NT2/D1 (cell line): ENCODE results near the gene ABAT.
A peak's percentile ranks its signal among the peaks of the same experiment; 100 is the strongest.
"Not testable (repeated sequence)": the region's sequence is repeated elsewhere in the genome, so short reads cannot be mapped to it uniquely, and the experiment has no call there.

Experiments used
- DNase-seq: peaks from one replicate; pipeline ENCODE4 v3.0.0-alpha.2; 2011; ENCODE audit warnings: low read depth, low spot score
- H3K27me3 ChIP-seq: 2 replicates; pipeline ENCODE4 v1.6.0; 2011; ENCODE audit warnings: mild to moderate bottlenecking; ENCODE audit not compliant: insufficient read length, insufficient read depth
- H3K36me3 ChIP-seq: 2 replicates; pipeline ENCODE4 v1.6.1; 2011; ENCODE audit warnings: mild to moderate bottlenecking, low read length, mixed read lengths; ENCODE audit not compliant: insufficient read depth, insufficient read length
- H3K4me1 ChIP-seq: 2 replicates; pipeline ENCODE4 v1.5.1; 2011; ENCODE audit not compliant: insufficient read depth, insufficient read length
- H3K4me3 ChIP-seq: 2 replicates; pipeline ENCODE4 v1.5.1; 2011; ENCODE audit warnings: low read depth; ENCODE audit not compliant: insufficient read length
- H3K9ac ChIP-seq: 2 replicates; pipeline ENCODE4 v1.6.0; 2011; ENCODE audit warnings: low read depth; ENCODE audit not compliant: insufficient read length
- H3K9me3 ChIP-seq: 2 replicates; pipeline ENCODE4 v1.5.1; 2011; ENCODE audit warnings: mild to moderate bottlenecking, low read length; ENCODE audit not compliant: insufficient read depth
- SUZ12 ChIP-seq: IDR thresholded peaks from 2 replicates; pipeline ENCODE4 v1.6.1; 2011; ENCODE audit not compliant: insufficient read length, insufficient read depth; ENCODE audit errors: extremely low read depth
- YY1 ChIP-seq: IDR thresholded peaks from 2 replicates; pipeline ENCODE4 v1.6.1; 2011; ENCODE audit not compliant: insufficient read length, insufficient read depth
- ZNF274 ChIP-seq: IDR thresholded peaks from 2 replicates; pipeline ENCODE4 v1.6.1; 2011; ENCODE audit warnings: mild to moderate bottlenecking, low read depth, low read length

The ABAT gene

DNA sequence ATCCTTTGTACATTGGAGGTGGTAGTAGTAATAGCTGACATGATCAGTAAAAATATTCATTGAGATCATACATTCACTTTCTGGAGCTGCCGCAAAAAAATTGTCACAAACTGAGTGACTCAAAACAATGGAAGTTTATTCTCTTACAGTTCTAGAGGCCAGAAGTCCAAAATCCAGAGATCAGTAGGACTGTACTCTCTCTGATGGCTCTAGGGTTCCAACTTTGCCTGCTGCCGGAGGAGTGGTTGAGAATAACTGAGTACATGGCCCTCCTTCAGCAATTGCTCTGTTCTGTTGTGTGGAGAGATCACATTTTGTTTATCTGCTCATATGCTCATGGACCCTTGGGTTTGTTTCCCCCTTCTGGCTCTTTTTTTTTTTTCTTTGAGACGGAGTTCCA lies 23.5 kb downstream of the ABAT start:
- Histone ChIP-seq H3K36me3 (no peaks in the 10 kb centered on the region), H3K4me1 (peaks cover 2% of the 10 kb centered on the region), H3K27me3 (no peaks in the 10 kb centered on the region), H3K9me3 (no peaks in the 10 kb centered on the region), H3K4me3 (no peak overlapping the region), H3K9ac (no peak overlapping the region)
- no peak for DNase-seq
- TF ChIP-seq YY1, result no peak
- no peak for TF ChIP-seq SUZ12
- no peak for TF ChIP-seq ZNF274

DNA sequence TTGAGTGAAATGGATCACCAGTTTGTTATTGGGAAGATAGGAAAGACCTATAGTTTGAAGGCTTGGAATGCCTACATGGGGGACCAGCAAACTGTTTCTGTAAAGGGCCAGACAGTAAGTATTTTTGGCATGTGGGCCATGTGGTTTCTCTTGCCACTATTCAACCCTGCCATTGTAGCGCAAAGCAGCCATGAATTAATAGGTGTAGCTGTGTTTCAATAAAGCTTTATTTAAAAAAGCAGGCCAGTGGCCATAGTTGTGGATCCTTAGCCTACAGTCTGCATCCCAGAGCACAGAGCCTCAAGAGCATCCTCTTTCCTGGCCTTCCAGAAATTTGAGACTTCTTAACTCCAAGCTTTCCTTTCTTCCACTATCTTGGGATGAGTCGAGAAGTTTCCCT lies 29.3 kb downstream of the ABAT start:
- no peak for DNase-seq
- no peaks in the 10 kb centered on the region for H3K27me3 ChIP-seq
- H3K4me3 ChIP-seq, result no peak overlapping the region
- no peak for TF ChIP-seq YY1
- TF ChIP-seq SUZ12, result no peak
- TF ChIP-seq ZNF274, result no peak
- H3K9me3 ChIP-seq, result no peaks in the 10 kb centered on the region
- no peaks in the 10 kb centered on the region for H3K36me3 ChIP-seq
- H3K9ac ChIP-seq, result no peak overlapping the region
- no peaks in the 10 kb centered on the region for H3K4me1 ChIP-seq

DNA sequence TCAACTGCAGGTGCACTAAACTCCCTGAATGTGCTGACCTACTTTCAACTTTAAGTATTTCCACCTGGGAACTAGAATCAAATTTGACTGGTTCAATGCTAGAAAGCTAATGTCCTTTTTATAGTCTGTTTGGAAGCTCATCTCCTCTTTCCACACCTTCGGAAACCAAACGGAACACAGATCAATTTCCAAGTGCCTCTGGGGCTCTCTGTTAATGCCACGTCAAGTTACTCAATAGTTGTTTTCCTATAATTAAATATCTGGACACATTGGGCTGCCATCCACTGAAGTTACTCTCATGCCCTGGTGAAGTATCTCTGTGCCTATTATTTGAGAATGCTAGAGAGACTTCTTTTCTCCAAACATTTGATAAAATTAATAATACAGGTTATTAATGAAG lies 29.7 kb downstream of the ABAT start:
- TF ChIP-seq ZNF274, result no peak
- no peak for TF ChIP-seq SUZ12
- TF ChIP-seq YY1, result no peak
- Histone ChIP-seq H3K9ac (no peak overlapping the region), H3K36me3 (no peaks in the 10 kb centered on the region), H3K9me3 (no peaks in the 10 kb centered on the region), H3K4me1 (no peaks in the 10 kb centered on the region), H3K27me3 (no peaks in the 10 kb centered on the region), H3K4me3 (no peak overlapping the region)
- DNase-seq, result no peak

DNA sequence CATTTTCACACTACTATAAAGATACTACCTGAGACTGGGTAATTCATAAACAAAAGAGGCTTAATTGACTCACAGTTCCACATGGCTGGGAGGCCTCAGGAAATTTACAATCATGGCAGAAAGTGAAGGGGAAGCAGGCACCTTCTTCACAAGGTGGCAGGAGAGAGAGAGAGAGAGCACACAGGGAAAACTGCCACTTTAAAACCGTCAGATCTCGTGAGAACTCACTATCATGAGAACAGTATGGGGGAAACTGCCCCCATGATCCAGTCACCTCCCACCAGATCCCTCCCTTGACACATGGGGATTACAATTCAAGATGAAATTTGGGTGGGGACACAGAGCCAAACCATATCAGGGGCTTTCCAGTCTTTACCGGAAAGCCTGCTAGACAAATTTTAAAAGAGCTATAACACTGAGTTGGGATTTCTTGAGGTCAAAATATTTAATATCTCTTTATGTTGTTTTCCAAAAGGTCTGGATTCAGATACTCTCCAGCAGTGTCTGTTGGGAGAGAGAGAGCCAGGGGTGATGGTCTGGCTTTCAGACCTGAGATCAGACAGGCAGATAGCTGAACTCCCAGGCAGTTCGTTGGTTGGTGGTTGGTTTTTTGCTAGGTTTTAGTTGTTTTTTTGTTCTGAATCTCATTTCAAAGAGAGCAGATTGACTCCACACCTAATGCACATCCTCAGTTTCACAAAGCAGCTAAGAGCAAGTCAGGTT lies 30.8 kb downstream of the ABAT start:
- H3K4me1 ChIP-seq, H3K36me3 ChIP-seq, DNase-seq, H3K27me3 ChIP-seq, H3K9ac ChIP-seq, H3K4me3 ChIP-seq, H3K9me3 ChIP-seq: not testable (repeated sequence)

DNA sequence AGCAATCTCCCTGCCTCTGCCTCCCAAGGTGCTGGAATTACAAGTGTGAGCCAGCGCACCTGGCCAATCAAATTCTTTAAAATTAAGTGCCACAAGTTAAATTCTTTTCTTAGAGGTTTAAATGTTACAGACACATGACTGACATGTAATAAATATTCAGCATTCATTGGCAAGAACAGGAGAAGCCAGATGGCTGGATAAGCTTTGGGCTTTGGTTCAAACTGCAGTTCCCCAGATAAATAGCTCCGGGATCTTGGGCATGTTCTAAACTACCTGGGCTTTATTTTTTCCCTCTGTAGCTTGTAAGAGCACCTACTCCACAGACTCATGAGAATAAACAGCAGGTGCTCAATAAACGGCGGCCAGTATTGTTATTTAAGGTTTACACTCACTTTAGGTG lies 34.1 kb downstream of the ABAT start:
- no peak for DNase-seq
- no peaks in the 10 kb centered on the region for H3K36me3 ChIP-seq
- H3K9me3 ChIP-seq, result no peaks in the 10 kb centered on the region
- TF ChIP-seq SUZ12 (no peak), ZNF274 (no peak), YY1 (no peak)
- H3K4me1 ChIP-seq, result peaks cover 2% of the 10 kb centered on the region
- H3K9ac ChIP-seq, result no peak overlapping the region
- H3K27me3 ChIP-seq, result peaks cover 2% of the 10 kb centered on the region
- H3K4me3 ChIP-seq, result no peak overlapping the region

DNA sequence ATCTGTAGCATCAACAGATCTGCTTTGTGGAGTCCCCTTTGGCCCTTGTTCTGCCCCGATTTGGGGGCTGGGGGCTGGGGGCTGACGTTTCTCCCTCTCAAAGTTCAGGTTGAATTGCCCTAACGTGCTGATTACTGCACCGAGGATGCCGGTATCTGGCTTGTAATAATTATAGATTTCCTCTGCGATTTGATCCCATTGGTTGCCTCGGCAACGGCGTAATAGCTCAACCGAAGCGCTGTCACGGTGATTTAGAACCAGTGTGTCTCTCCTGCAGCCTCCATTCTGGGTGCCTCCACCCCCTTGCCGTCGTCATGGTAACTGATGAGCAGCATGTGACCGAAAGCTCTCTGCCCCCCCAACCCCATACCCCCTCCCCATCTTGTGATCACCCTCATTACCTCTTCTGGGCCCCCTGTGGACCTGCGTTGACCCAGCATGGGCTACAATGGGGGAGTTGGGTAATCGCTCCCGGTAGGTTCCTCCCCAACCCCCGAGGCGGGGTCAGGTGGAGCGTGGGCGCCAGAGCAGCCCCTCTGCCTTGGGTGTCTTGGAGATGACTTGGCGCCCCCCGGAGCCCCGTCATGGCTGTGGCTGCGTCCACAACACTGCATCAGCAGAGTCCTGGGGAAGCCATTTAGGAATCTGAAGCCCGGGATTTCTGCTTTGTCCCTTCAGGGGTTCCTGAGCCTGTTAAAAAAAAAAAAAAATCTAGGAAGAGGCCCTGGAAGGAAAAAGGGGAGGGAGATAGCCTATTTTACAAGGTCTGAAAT lies 38.4 kb downstream of the ABAT start:
- H3K9me3 ChIP-seq, result peaks cover 4% of the 10 kb centered on the region; the same call in 1 of the 2 replicates
- H3K4me3 ChIP-seq, result no peak overlapping the region
- peaks cover 3% of the 10 kb centered on the region for H3K4me1 ChIP-seq
- no peak overlapping the region for H3K9ac ChIP-seq
- TF ChIP-seq ZNF274, result no peak
- TF ChIP-seq SUZ12, result no peak
- no peak for TF ChIP-seq YY1
- peak; percentile 33 for DNase-seq
- peaks cover 2% of the 10 kb centered on the region for H3K27me3 ChIP-seq
- H3K36me3 ChIP-seq, result no peaks in the 10 kb centered on the region

DNA sequence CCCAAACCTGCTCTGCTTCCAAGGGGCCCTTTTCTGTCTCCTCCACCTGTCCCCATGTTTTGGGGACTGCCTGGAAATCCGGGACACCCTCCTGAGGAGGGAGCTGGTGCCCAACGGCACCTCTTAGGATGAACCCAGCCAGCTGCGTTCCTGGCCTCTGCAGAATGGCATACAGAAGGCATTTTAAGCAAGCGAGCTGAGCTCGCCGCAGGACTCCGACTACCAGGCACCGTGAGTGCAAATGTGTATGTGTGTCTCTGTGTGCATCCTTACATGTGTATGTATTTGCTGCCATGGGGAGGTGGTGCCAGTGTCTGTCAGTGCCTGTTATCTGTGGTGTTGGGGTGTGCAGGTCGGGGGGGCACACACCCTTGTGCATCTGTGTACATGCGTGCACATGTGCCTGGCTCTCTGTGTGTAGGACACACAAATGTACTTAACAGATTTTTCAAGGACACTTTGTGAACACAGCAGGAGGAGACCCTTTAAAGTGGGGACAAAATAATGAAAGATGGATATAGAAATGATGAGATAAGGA lies 39.3 kb downstream of the ABAT start:
- H3K9me3 ChIP-seq, result peaks cover 4% of the 10 kb centered on the region; the same call in 1 of the 2 replicates
- H3K27me3 ChIP-seq, result peaks cover 2% of the 10 kb centered on the region
- no peak overlapping the region for H3K4me3 ChIP-seq
- no peaks in the 10 kb centered on the region for H3K36me3 ChIP-seq
- no peak overlapping the region for H3K9ac ChIP-seq
- H3K4me1 ChIP-seq, result peaks cover 3% of the 10 kb centered on the region
- no peak for DNase-seq
- TF ChIP-seq ZNF274 (no peak), YY1 (no peak), SUZ12 (no peak)

DNA sequence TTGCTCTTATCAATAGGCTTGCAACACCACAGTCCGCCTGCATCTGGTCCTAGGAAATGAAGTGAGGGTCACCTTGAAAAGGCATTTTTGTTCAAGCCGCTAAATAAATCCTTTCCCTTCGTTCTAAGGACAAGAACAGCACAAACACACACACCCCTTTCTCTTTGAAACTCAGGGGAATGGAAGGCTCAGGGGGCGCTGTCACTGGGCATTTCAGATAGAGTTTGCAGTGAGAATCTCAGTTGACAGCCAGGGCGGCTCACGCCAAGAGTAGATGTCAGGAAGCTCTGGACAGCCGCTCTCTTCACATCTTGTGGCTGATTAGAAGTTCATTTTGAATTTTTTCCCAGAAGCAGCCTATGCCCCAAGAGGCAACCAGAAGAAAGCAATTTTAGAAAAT lies 39.8 kb downstream of the ABAT start:
- DNase-seq, result no peak
- TF ChIP-seq YY1 (no peak), ZNF274 (no peak), SUZ12 (no peak)

More for the DNA sequence above, 39.8 kb downstream of the ABAT start:
- Histone ChIP-seq H3K4me3 (no peak overlapping the region), H3K4me1 (peaks cover 3% of the 10 kb centered on the region), H3K9ac (no peak overlapping the region), H3K27me3 (peaks cover 2% of the 10 kb centered on the region), H3K9me3 (peaks cover 4% of the 10 kb centered on the region; the same call in 1 of the 2 replicates), H3K36me3 (no peaks in the 10 kb centered on the region)
